ENCODE results near the gene SLC10A7. TPM values are rescaled to one million over a fixed set of nuclear protein-coding genes. Genes with fewer than 3 reads are reported as not detected.

Gene SLC10A7
- total and polyA plus RNA-seq, 10 of the 15 experiments (the other 5 are each of a cell fraction or from before 2014, with no cell fraction given), result 4.6 to 23.7 (median 15.6) TPM

DNA sequence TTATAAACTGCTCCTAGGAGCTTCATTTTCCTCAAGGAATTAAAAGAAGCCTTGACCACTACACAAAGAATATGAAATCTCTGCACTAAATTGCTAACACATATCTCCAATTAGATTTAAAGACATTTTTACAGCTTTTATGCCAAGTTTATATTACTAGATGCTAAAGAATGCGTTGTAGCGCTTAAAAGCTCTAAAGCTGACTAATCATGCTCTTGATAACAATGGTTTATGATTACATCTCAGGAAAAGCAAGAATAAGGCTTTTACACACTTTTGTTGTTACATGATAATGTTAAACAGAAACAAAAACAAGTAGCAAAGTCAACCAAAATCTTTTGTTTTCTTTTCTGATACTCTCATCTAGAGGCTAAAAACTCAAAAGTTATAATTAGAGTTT lies 44.7 kb downstream of the SLC10A7 start:
- H3K9me3 ChIP-seq (replicated peaks; ENCODE audit: control insufficient read depth, insufficient read depth, low read length), result peaks cover 7% of the 10 kb centered on the region; the same call in 2 of the 3 replicates
- no peak for DNase-seq (ENCODE audit: low read depth, low spot score)
- POLR2A ChIA-PET, result interaction anchor here (0.6 to 1.8 kb wide), 3 partner anchors 9 to 84 kb away, joined by 3 to 4 read pairs (median 4); no protein-coding TSS in a partner anchor
- no peaks in the 10 kb centered on the region for H3K4me1 ChIP-seq (ENCODE audit: control insufficient read depth, insufficient read depth, low read length)
- no peaks in the 10 kb centered on the region for H3K79me2 ChIP-seq (ENCODE audit: control insufficient read depth, insufficient read depth, low read length)
- in situ Hi-C loops (cut with MboI), result no loop called here
- H3K36me3 ChIP-seq (ENCODE audit: control insufficient read depth in 2 of 2, insufficient read depth in 2 of 2, low read length in 1 of 2), result no peaks in the 10 kb centered on the region
- H3K4me3 ChIP-seq, result no peak overlapping the region
- FAIRE-seq, result no peak
- RAD21 ChIA-PET (ENCODE audit: unreplicated experiment), result interaction anchor here (2.6 kb wide), 1 partner anchor 10 kb away, joined by 10 read pairs; no protein-coding TSS in a partner anchor
- no TSS peak for BruUV-seq (replicated peaks)
- WGBS (ENCODE audit: insufficient coverage, insufficient replicate concordance, low lambda C conversion rate, missing lambda C conversion rate), result 98% methylated on average over 2 of the region's 2 CpGs
- no peaks in the 10 kb centered on the region for H3K27me3 ChIP-seq (replicated peaks in 1 of 2; ENCODE audit: control insufficient read depth in 2 of 2, insufficient read depth in 2 of 2, low read length in 1 of 2)
- no peak overlapping the region for H3K27ac ChIP-seq (ENCODE audit: control insufficient read depth, insufficient read depth)
- no peak for ATAC-seq
- TF ChIP-seq, protein P1, sequence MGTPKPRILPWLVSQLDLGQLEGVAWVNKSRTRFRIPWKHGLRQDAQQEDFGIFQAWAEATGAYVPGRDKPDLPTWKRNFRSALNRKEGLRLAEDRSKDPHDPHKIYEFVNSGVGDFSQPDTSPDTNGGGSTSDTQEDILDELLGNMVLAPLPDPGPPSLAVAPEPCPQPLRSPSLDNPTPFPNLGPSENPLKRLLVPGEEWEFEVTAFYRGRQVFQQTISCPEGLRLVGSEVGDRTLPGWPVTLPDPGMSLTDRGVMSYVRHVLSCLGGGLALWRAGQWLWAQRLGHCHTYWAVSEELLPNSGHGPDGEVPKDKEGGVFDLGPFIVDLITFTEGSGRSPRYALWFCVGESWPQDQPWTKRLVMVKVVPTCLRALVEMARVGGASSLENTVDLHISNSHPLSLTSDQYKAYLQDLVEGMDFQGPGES (IDR thresholded peaks at IDR 0.05), result no peak
- H4K20me1 ChIP-seq (ENCODE audit: control insufficient read depth, insufficient read depth), result no peaks in the 10 kb centered on the region
- H2AFZ ChIP-seq (ENCODE audit: control insufficient read depth, low read depth, low read length), result no peak overlapping the region
- CTCF ChIA-PET, result interaction anchor here (1.5 kb wide), 1 partner anchor 10 kb away, joined by 5 read pairs; no protein-coding TSS in a partner anchor
- intact Hi-C loops (cut with micrococcal nuclease; ENCODE audit: unreplicated experiment), result no loop called here
- H3K4me2 ChIP-seq (ENCODE audit: control insufficient read depth, insufficient read depth), result no peak overlapping the region
- SMC1A ChIA-PET (ENCODE audit: uncharacterized antibody, unreplicated experiment), result interaction anchor here (4.9 kb wide), 1 partner anchor 10 kb away, joined by 29 read pairs; no protein-coding TSS in a partner anchor
- H3K9ac ChIP-seq (ENCODE audit: control insufficient read depth, insufficient read depth, low read length), result no peak overlapping the region

DNA sequence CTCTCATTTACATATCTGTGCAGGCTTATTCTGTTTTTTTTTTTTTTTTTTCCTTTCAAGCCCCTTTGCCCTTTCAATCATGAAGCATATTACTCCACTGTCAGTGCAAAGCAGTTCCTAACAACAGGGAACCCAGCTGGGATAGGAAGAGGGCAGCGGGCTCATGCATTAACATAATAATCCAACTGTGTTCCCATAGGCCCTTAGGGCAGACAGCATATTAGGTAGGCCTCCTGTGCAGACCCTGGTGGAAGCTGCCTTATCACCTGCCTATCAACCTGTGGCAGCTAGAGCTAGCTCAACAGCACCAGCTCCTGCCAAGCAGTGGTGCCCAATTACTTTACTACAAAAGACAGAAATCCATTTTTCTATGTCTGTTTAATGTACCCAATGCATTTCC lies 49.3 kb downstream of the SLC10A7 start:
- H3K4me3 ChIP-seq, result no peak overlapping the region
- DNase-seq (ENCODE audit: low read depth, low spot score), result no peak
- intact Hi-C loops (cut with micrococcal nuclease; ENCODE audit: unreplicated experiment) (no loop called here), in situ Hi-C loops (cut with MboI) (no loop called here)
- H2AFZ ChIP-seq (ENCODE audit: control insufficient read depth, low read depth, low read length), result no peak overlapping the region
- H3K4me2 ChIP-seq (ENCODE audit: control insufficient read depth, insufficient read depth), result no peak overlapping the region
- CTCF ChIA-PET, result no interaction called here
- RAD21 ChIA-PET (ENCODE audit: unreplicated experiment), result interaction anchor here (0.9 kb wide), 1 partner anchor 9 kb away, joined by 3 read pairs; no protein-coding TSS in a partner anchor
- no peaks in the 10 kb centered on the region for H3K27me3 ChIP-seq (replicated peaks in 1 of 2; ENCODE audit: control insufficient read depth in 2 of 2, insufficient read depth in 2 of 2, low read length in 1 of 2)
- H4K20me1 ChIP-seq (ENCODE audit: control insufficient read depth, insufficient read depth), result no peaks in the 10 kb centered on the region
- no TSS peak for BruUV-seq (replicated peaks)
- WGBS (ENCODE audit: insufficient coverage, insufficient replicate concordance, low lambda C conversion rate, missing lambda C conversion rate), result 100% methylated on average over 1 of the region's 1 CpG
- FAIRE-seq, result no peak
- no peaks in the 10 kb centered on the region for H3K4me1 ChIP-seq (ENCODE audit: control insufficient read depth, insufficient read depth, low read length)
- TF ChIP-seq TCF3 (IDR thresholded peaks at IDR 0.05; ENCODE audit: borderline replicate concordance, insufficient read depth, low read depth, low read length), result no peak
- no peak for TF ChIP-seq BRCA1 (IDR thresholded peaks at IDR 0.05; ENCODE audit: low read depth, low read length)
- TF ChIP-seq, protein P2, sequence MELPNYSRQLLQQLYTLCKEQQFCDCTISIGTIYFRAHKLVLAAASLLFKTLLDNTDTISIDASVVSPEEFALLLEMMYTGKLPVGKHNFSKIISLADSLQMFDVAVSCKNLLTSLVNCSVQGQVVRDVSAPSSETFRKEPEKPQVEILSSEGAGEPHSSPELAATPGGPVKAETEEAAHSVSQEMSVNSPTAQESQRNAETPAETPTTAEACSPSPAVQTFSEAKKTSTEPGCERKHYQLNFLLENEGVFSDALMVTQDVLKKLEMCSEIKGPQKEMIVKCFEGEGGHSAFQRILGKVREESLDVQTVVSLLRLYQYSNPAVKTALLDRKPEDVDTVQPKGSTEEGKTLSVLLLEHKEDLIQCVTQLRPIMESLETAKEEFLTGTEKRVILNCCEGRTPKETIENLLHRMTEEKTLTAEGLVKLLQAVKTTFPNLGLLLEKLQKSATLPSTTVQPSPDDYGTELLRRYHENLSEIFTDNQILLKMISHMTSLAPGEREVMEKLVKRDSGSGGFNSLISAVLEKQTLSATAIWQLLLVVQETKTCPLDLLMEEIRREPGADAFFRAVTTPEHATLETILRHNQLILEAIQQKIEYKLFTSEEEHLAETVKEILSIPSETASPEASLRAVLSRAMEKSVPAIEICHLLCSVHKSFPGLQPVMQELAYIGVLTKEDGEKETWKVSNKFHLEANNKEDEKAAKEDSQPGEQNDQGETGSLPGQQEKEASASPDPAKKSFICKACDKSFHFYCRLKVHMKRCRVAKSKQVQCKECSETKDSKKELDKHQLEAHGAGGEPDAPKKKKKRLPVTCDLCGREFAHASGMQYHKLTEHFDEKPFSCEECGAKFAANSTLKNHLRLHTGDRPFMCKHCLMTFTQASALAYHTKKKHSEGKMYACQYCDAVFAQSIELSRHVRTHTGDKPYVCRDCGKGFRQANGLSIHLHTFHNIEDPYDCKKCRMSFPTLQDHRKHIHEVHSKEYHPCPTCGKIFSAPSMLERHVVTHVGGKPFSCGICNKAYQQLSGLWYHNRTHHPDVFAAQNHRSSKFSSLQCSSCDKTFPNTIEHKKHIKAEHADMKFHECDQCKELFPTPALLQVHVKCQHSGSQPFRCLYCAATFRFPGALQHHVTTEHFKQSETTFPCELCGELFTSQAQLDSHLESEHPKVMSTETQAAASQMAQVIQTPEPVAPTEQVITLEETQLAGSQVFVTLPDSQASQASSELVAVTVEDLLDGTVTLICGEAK (IDR thresholded peaks at IDR 0.05; ENCODE audit: borderline replicate concordance), result no peak
- no peak for TF ChIP-seq MYC (IDR thresholded peaks at IDR 0.05; ENCODE audit: insufficient read depth, insufficient read length, insufficient replicate concordance, low read length, severe bottlenecking)
- TF ChIP-seq CREM (IDR thresholded peaks at IDR 0.05; ENCODE audit: low read depth), result no peak
- TF ChIP-seq PML (IDR thresholded peaks at IDR 0.05; ENCODE audit: low read length), result no peak
- no peaks in the 10 kb centered on the region for H3K79me2 ChIP-seq (ENCODE audit: control insufficient read depth, insufficient read depth, low read length)
- no peak overlapping the region for H3K9ac ChIP-seq (ENCODE audit: control insufficient read depth, insufficient read depth, low read length)
- no peaks in the 10 kb centered on the region for H3K36me3 ChIP-seq (ENCODE audit: control insufficient read depth in 2 of 2, insufficient read depth in 2 of 2, low read length in 1 of 2)
- H3K27ac ChIP-seq (ENCODE audit: control insufficient read depth, insufficient read depth), result no peak overlapping the region
- POLR2A ChIA-PET, result interaction anchor here (0.6 kb wide), 1 partner anchor 112 kb away, joined by 3 read pairs; no protein-coding TSS in a partner anchor
- no peak for ATAC-seq
- H3K9me3 ChIP-seq (replicated peaks; ENCODE audit: control insufficient read depth, insufficient read depth, low read length), result no peaks in the 10 kb centered on the region
- SMC1A ChIA-PET (ENCODE audit: uncharacterized antibody, unreplicated experiment), result interaction anchor here (1.0 to 1.8 kb wide), 2 partner anchors 9 to 64 kb away, joined by 3 to 10 read pairs; no protein-coding TSS in a partner anchor
